HCT116 (cell line): ENCODE measurements around the gene ABR. TPM values are rescaled to one million over a fixed set of nuclear protein-coding genes. Genes with fewer than 3 reads are reported as not detected.

ENCODE experiments used
- ATAC-seq: fragments of 200-7000 bp; cut with Tn5 transposase; 2 replicates; pipeline ENCODE4 v1.9.1; 2020; ENCODE audit warnings: mild to moderate bottlenecking, moderate library complexity
- BruUV-seq: library from RNA; stranded (reverse); fragments of 400-500 nt; replicated peaks from 2 replicates; lab custom pipeline; 2021; lab: Mats Ljungman, UMichigan
- CTCF ChIA-PET: fragments of 300-600 bp; sonication (Branson Sonifier 250); formaldehyde crosslinking; loops from one replicate; lab custom pipeline; 2021; ENCODE audit warnings: antibody characterized with exemption; lab: Charles Lee
- POLR2A ChIA-PET: fragments of 300-600, 350-600 bp; sonication (Branson Sonifier 250); formaldehyde crosslinking; loops from one replicate; lab custom pipeline; 2021; ENCODE audit warnings: antibody characterized with exemption; lab: Charles Lee
- RAD21 ChIA-PET, 2 experiments: fragments of 300-600 bp; sonication (Branson Sonifier 250); formaldehyde crosslinking; loops; one replicate each; lab custom pipeline; 2023; ENCODE audit warnings: low total read pairs in 2 of 2; ENCODE audit not compliant: uncharacterized antibody in 2 of 2, unreplicated experiment in 2 of 2, low non-redundant PET in 1 of 2; lab: Charles Lee
- DNase-seq: peaks from one replicate; pipeline ENCODE4 v3.0.0-alpha.2; 2010; ENCODE audit warnings: low read depth, low spot score
- H2AFZ ChIP-seq: fragments of 200-600 bp; shearing (Covaris generic), sonication (generic); 2 replicates; pipeline ENCODE4 v1.6.1; 2017; ENCODE audit warnings: low read depth, mixed run types, mixed read lengths, antibody characterized with exemption, low read length; ENCODE audit not compliant: poor library complexity, severe bottlenecking
- H3K27ac ChIP-seq: 2 replicates; pipeline ENCODE4 v1.5.1; 2012; ENCODE audit warnings: low read depth, low read length
- H3K27me3 ChIP-seq: fragments of 200-600 bp; sonication (generic); 2 replicates; pipeline ENCODE4 v1.6.1; 2016; ENCODE audit warnings: mixed run types, low read length, mixed read lengths; ENCODE audit not compliant: insufficient read depth
- H3K36me3 ChIP-seq, 2 experiments: fragments of 200-500 bp in 1 of 2; fragments of 200-600 bp in 1 of 2; sonication (Bioruptor generic) in 1 of 2; sonication (generic) in 1 of 2; 2 replicates each; pipeline versions ENCODE4 v1.5.1 to v1.6.1; 2014 to 2016; ENCODE audit warnings: low read length in 2 of 2, inconsistent platforms in 1 of 2, mixed read lengths in 1 of 2, mixed run types in 1 of 2; ENCODE audit not compliant: insufficient read depth in 2 of 2, control insufficient read depth in 1 of 2
- H3K4me1 ChIP-seq, 2 experiments: fragments of 200-600 bp in 1 of 2; sonication (generic) in 1 of 2; 2 replicates each; pipeline versions ENCODE4 v1.5.1 to v1.6.1; 2012 to 2017; ENCODE audit warnings: low read length in 2 of 2, inconsistent platforms in 1 of 2, mild to moderate bottlenecking in 1 of 2, mixed read lengths in 1 of 2, mixed run types in 1 of 2, moderate library complexity in 1 of 2; ENCODE audit not compliant: insufficient read depth in 2 of 2, control insufficient read depth in 1 of 2
- H3K4me2 ChIP-seq: fragments of 200-600 bp; sonication (generic); 2 replicates; pipeline ENCODE4 v1.6.1; 2017; ENCODE audit warnings: mixed run types, low read length, mixed read lengths
- H3K4me3 ChIP-seq, 2 experiments: fragments of 200-600 bp in 1 of 2; sonication (generic) in 1 of 2; replicated peaks in 1 of 2; 2 replicates each; pipeline ENCODE4 v1.5.1; 2011 to 2016; ENCODE audit warnings: low read length in 2 of 2, control low read depth in 1 of 2, low read depth in 1 of 2, mild to moderate bottlenecking in 1 of 2, mixed read lengths in 1 of 2, mixed run types in 1 of 2
- H3K79me2 ChIP-seq: fragments of 200-600 bp; sonication (generic); 2 replicates; pipeline ENCODE4 v1.6.1; 2017; ENCODE audit warnings: mild to moderate bottlenecking, mixed run types, low read length, moderate library complexity, mixed read lengths; ENCODE audit not compliant: insufficient read depth
- H3K9ac ChIP-seq: fragments of 200-600 bp; sonication (generic); 2 replicates; pipeline ENCODE4 v1.6.1; 2016; ENCODE audit warnings: low read length, mixed read lengths
- H3K9me2 ChIP-seq: fragments of 200-600 bp; sonication (generic), shearing (Covaris generic); 2 replicates; pipeline ENCODE4 v1.6.1; 2017; ENCODE audit warnings: mixed run types, mild to moderate bottlenecking, moderate library complexity; ENCODE audit not compliant: insufficient read depth
- H3K9me3 ChIP-seq, 2 experiments: fragments of 200-500 bp in 1 of 2; fragments of 200-600 bp in 1 of 2; sonication (Bioruptor generic) in 1 of 2; sonication (generic) in 1 of 2; 2 replicates each; pipeline ENCODE4 v1.6.1; 2014 to 2017; ENCODE audit warnings: low read length in 2 of 2, mixed read lengths in 2 of 2, inconsistent platforms in 1 of 2, low read depth in 1 of 2, mild to moderate bottlenecking in 1 of 2, mixed run types in 1 of 2, moderate library complexity in 1 of 2; ENCODE audit not compliant: control insufficient read depth in 1 of 2, insufficient read depth in 1 of 2
- H4K20me1 ChIP-seq: fragments of 200-600 bp; sonication (generic), shearing (Covaris generic); 2 replicates; pipeline ENCODE4 v1.6.1; 2017; ENCODE audit warnings: mixed run types, mild to moderate bottlenecking, moderate library complexity; ENCODE audit not compliant: insufficient read depth
- CEBPB ChIP-seq: IDR thresholded peaks from 2 replicates; pipeline ENCODE4 v1.6.1; 2012; ENCODE audit warnings: low read depth
- EGR1 ChIP-seq: IDR thresholded peaks from 2 replicates; pipeline ENCODE4 v1.6.1; 2012; ENCODE audit warnings: low read depth
- ELF1 ChIP-seq: IDR thresholded peaks from 2 replicates; pipeline ENCODE4 v1.6.1; 2012; ENCODE audit warnings: low read depth, borderline replicate concordance
- POLR2A ChIP-seq: IDR thresholded peaks from 2 replicates; pipeline ENCODE4 v1.7.0; 2011; ENCODE audit warnings: borderline replicate concordance; ENCODE audit not compliant: insufficient read depth, insufficient read length; ENCODE audit errors: extremely low read depth
- POLR2AphosphoS5 ChIP-seq: IDR thresholded peaks from 2 replicates; pipeline ENCODE4 v1.6.1; 2011; ENCODE audit warnings: mild to moderate bottlenecking, low read depth, low read length, moderate library complexity
- RAD21 ChIP-seq: IDR thresholded peaks from 2 replicates; pipeline ENCODE4 v1.6.1; 2012; ENCODE audit warnings: low read depth, mild to moderate bottlenecking
- REST ChIP-seq: IDR thresholded peaks from 2 replicates; pipeline ENCODE4 v1.6.1; 2012; ENCODE audit warnings: low read depth
- SIN3A ChIP-seq: IDR thresholded peaks from 2 replicates; pipeline ENCODE4 v1.6.1; 2012; ENCODE audit warnings: low read depth
- YY1 ChIP-seq: IDR thresholded peaks from 2 replicates; pipeline ENCODE4 v1.6.1; 2011; ENCODE audit warnings: low read length, low read depth, moderate library complexity, mild to moderate bottlenecking; ENCODE audit not compliant: insufficient replicate concordance; ENCODE audit errors: extremely low read depth
- ZNF274 ChIP-seq: fragments of 200-500 bp; sonication (Bioruptor generic); IDR thresholded peaks from 2 replicates; pipeline ENCODE4 v1.6.1; 2014; ENCODE audit warnings: mild to moderate bottlenecking, low read depth, low read length, inconsistent platforms
- intact Hi-C: fragments of 100-400 bp; cut with micrococcal nuclease; formaldehyde crosslinking; loops from 2 replicates; pipeline ENCODE4 v1.10.0; 2022
- total RNA-seq: library from RNA; stranded (reverse); gene quantifications from one replicate; pipeline ENCODE4 v1.2.1, GENCODE V29; 2021; ENCODE audit not compliant: unreplicated experiment
- TF ChIP-seq, protein P1 (sequence below): IDR thresholded peaks from 2 replicates; pipeline ENCODE4 v1.6.1; 2012
- TF ChIP-seq, protein P2 (sequence below): IDR thresholded peaks from 2 replicates; pipeline ENCODE4 v1.6.1; 2011; ENCODE audit warnings: mild to moderate bottlenecking, low read length, moderate library complexity; ENCODE audit not compliant: insufficient replicate concordance; ENCODE audit errors: extremely low read depth
- TF ChIP-seq, protein P3 (sequence below), 3 experiments: fragments of 200-600 bp in 1 of 3; sonication (generic) in 1 of 3; IDR thresholded peaks in 2 of 3; conservative IDR thresholded peaks in 1 of 3; 2 replicates each; pipeline ENCODE4 v1.5.1; 2012 to 2017; ENCODE audit warnings: low read depth in 2 of 3, low read length in 2 of 3, antibody characterized with exemption in 1 of 3, borderline replicate concordance in 1 of 3, control low read depth in 1 of 3, mild to moderate bottlenecking in 1 of 3, mixed read lengths in 1 of 3, mixed run types in 1 of 3, moderate library complexity in 1 of 3; ENCODE audit not compliant: insufficient read depth in 1 of 3

The ABR gene
- total RNA-seq, 1 experiment from 2014 or later: 58.5 TPM

DNA sequence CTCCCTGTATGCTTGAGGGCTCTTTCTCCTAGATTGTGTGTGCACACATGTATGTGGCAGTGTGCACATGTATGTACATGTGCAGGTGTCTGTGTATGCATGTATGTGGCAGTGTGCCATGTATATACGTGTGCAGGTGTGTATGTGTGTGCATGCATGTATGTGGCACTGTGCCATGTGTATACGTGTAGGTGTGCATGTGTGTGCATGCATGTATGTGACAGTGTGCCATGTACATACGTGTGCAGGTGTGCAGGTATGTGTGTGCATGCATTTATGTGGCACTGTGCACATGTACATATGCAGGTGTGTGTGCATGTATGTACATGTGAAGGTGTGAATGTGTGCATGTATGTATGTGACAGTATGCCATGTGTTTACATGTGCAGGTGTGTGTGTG, 46.5 kb upstream of the ABR start:
- DNase-seq (no peak), ATAC-seq (no peak)
- Histone ChIP-seq H3K9me3 (no peaks in the 10 kb centered on the region), H3K4me3 (no peak overlapping the region), H3K27me3 (no peaks in the 10 kb centered on the region), H4K20me1 (no peaks in the 10 kb centered on the region), H3K9ac (no peak overlapping the region), H3K36me3 (no peaks in the 10 kb centered on the region), H3K9me2 (no peaks in the 10 kb centered on the region), H3K27ac (no peak overlapping the region), H2AFZ (no peak overlapping the region), H3K79me2 (no peaks in the 10 kb centered on the region), H3K4me1 (no peaks in the 10 kb centered on the region), H3K4me2 (no peak overlapping the region)
- RAD21 ChIA-PET: no interaction called here
- BruUV-seq: no TSS peak
- CTCF ChIA-PET: no interaction called here
- POLR2A ChIA-PET: no interaction called here
- no peak for TF ChIP-seq ZNF274
- no peak for TF ChIP-seq ELF1
- no peak for TF ChIP-seq POLR2A
- TF ChIP-seq, protein P1, sequence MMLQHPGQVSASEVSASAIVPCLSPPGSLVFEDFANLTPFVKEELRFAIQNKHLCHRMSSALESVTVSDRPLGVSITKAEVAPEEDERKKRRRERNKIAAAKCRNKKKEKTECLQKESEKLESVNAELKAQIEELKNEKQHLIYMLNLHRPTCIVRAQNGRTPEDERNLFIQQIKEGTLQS: no peak
- no peak for TF ChIP-seq YY1
- no peak for TF ChIP-seq RAD21
- TF ChIP-seq SIN3A: no peak
- no peak for TF ChIP-seq EGR1
- intact Hi-C loops: no loop called here

DNA sequence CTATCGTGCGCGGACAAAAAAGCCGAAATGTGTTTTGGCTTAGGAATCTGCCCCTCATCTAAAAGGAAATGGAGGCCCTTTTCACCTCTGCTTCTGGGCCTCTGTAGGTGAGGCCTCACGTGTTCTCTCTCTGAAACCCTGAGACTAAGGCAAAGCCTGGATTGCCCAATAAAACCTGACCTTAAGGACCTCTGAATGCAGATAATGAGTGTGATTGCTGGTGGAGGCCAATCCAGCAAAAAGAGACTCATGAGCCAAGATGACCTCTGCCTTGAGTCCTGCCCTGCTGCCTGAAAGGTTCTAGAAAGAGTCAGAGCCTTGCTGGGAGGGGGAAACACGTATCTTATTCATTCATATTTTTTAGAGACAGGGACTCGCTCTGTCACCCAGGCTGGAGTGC, 44.5 kb upstream of the ABR start:
- POLR2A ChIA-PET: no interaction called here
- DNase-seq: no peak
- Histone ChIP-seq H3K79me2 (no peaks in the 10 kb centered on the region), H3K9me3 (no peaks in the 10 kb centered on the region), H3K4me1 (no peaks in the 10 kb centered on the region), H3K27ac (no peak overlapping the region), H4K20me1 (no peaks in the 10 kb centered on the region), H3K9me2 (no peaks in the 10 kb centered on the region), H3K36me3 (no peaks in the 10 kb centered on the region), H2AFZ (no peak overlapping the region), H3K4me3 (no peak overlapping the region), H3K9ac (no peak overlapping the region), H3K27me3 (no peaks in the 10 kb centered on the region), H3K4me2 (no peak overlapping the region)
- BruUV-seq: no TSS peak
- intact Hi-C loops: no loop called here
- no peak for ATAC-seq
- CTCF ChIA-PET: no interaction called here
- RAD21 ChIA-PET: no interaction called here
- TF ChIP-seq, protein P2, sequence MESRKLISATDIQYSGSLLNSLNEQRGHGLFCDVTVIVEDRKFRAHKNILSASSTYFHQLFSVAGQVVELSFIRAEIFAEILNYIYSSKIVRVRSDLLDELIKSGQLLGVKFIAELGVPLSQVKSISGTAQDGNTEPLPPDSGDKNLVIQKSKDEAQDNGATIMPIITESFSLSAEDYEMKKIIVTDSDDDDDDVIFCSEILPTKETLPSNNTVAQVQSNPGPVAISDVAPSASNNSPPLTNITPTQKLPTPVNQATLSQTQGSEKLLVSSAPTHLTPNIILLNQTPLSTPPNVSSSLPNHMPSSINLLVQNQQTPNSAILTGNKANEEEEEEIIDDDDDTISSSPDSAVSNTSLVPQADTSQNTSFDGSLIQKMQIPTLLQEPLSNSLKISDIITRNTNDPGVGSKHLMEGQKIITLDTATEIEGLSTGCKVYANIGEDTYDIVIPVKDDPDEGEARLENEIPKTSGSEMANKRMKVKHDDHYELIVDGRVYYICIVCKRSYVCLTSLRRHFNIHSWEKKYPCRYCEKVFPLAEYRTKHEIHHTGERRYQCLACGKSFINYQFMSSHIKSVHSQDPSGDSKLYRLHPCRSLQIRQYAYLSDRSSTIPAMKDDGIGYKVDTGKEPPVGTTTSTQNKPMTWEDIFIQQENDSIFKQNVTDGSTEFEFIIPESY: no peak
- TF ChIP-seq YY1 (no peak), POLR2AphosphoS5 (no peak), REST (no peak), CEBPB (no peak), POLR2A (no peak)
- TF ChIP-seq, protein P3, sequence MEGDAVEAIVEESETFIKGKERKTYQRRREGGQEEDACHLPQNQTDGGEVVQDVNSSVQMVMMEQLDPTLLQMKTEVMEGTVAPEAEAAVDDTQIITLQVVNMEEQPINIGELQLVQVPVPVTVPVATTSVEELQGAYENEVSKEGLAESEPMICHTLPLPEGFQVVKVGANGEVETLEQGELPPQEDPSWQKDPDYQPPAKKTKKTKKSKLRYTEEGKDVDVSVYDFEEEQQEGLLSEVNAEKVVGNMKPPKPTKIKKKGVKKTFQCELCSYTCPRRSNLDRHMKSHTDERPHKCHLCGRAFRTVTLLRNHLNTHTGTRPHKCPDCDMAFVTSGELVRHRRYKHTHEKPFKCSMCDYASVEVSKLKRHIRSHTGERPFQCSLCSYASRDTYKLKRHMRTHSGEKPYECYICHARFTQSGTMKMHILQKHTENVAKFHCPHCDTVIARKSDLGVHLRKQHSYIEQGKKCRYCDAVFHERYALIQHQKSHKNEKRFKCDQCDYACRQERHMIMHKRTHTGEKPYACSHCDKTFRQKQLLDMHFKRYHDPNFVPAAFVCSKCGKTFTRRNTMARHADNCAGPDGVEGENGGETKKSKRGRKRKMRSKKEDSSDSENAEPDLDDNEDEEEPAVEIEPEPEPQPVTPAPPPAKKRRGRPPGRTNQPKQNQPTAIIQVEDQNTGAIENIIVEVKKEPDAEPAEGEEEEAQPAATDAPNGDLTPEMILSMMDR (IDR thresholded peaks at IDR 0.05 in 2 of 3, conservative IDR thresholded peaks at IDR 0.05 in 1 of 3; ENCODE audit: borderline replicate concordance in 1 of 3, insufficient read depth in 1 of 3, low read depth in 2 of 3, low read length in 2 of 3): no peak
